Mammary microvascular endothelial cell (primary cell): ENCODE data around the gene RAB5A. TPM values are rescaled to one million over a fixed set of nuclear protein-coding genes. Genes with fewer than 3 reads are reported as not detected.

Experiments
- total RNA-seq: library from RNA; depleted of rRNA; stranded (reverse); fragments of >200 nt; gene quantifications from 2 replicates; pipeline ENCODE4 v1.2.3, GENCODE V29; 2015

Gene RAB5A
- 53.8 and 57.0 TPM in 2 replicates for total RNA-seq

GRCh38 chr3:19946832-19947548 is at the start of gene RAB5A:
TSS of gene RAB5A (plus strand) at chr3:19947097. CDS start at chr3:19950899, 3,802 bp downstream.

GRCh38 chr3:19934098-19934566 is 12.8 kb upstream of the RAB5A start, which contains the start of gene EFHB:
TSS of gene EFHB (minus strand) at chr3:19934217. CDS start at chr3:19934018, 199 bp downstream.

GRCh38 chr3:20012164-20012563 is 65.3 kb downstream of the RAB5A start, which contains the start of gene PP2D1:
TSS of gene PP2D1 (minus strand) at chr3:20012264. CDS start at chr3:20012072, 192 bp downstream.

Other genes with a start within 250 kb of the RAB5A start
- 0.25 TPM in 1 of 2 replicates, not detected in the other for gene EFHB, start 12.9 kb upstream of the RAB5A start, total RNA-seq
- not detected in 2 replicates for gene PP2D1, start 65.2 kb downstream of the RAB5A start, total RNA-seq
- 7.2 and 8.8 TPM in 2 replicates for gene KAT2B, start 93.3 kb downstream of the RAB5A start, total RNA-seq
- 11.8 and 11.9 TPM in 2 replicates for gene SGO1, start 239.1 kb downstream of the RAB5A start, total RNA-seq